ENCODE data around the gene KCNK6. TPM values are rescaled to one million over a fixed set of nuclear protein-coding genes. Genes with fewer than 3 reads are reported as not detected.

Gene KCNK6
- total and polyA plus RNA-seq, 4 donors = 1.2 to 4.6 (median 2.7) TPM

- TF ChIP-seq REST (IDR thresholded peaks at IDR 0.05) = no peak
- TF ChIP-seq FOXA1 (IDR thresholded peaks at IDR 0.05) = no peak
- TF ChIP-seq CTCF (IDR thresholded peaks at IDR 0.05; ENCODE audit: low read depth, low read length, missing input control) = no peak
These were observed 57.4 kb downstream of the KCNK6 start (continued) for GRCh38 chr19:38377052-38377451.

- no peak for TF ChIP-seq FOXA2 (IDR thresholded peaks at IDR 0.05)
- Histone ChIP-seq H3K27ac (ENCODE audit: low read depth in 1 of 2, low read length in 2 of 2) (no peak overlapping the region), H3K36me3 (ENCODE audit: control insufficient read depth in 4 of 4, insufficient read depth in 3 of 4, low read depth in 1 of 4, low read length in 3 of 4) (peaks cover 9 to 52% (median 31%) of the 10 kb centered on the region in 4 donors), H3K9me3 (ENCODE audit: control insufficient read depth in 4 of 4, low read length in 3 of 4) (no peaks in the 10 kb centered on the region), H3K4me1 (ENCODE audit: control insufficient read depth in 4 of 4, insufficient read depth in 4 of 4, low read length in 3 of 4) (peaks cover 8 to 20% (median 16%) of the 10 kb centered on the region in 4 donors), H3K9ac (ENCODE audit: low read depth in 1 of 2, low read length in 2 of 2) (no peak overlapping the region), H3K27me3 (ENCODE audit: control insufficient read depth in 4 of 4, insufficient read depth in 4 of 4, low read length in 3 of 4) (no peaks in the 10 kb centered on the region), H3K4me3 (ENCODE audit: low read depth in 1 of 3, low read length in 3 of 3) (no peak overlapping the region)
- 97% methylated on average over 10 of the region's 10 CpGs for whole genome bisulfite sequencing
- DNase-seq (ENCODE audit: low spot score) = no peak
These were observed 59.2 kb downstream of the KCNK6 start for GRCh38 chr19:38378866-38379265.

- DNase-seq (ENCODE audit: low spot score) = no peak
- H3K27me3 ChIP-seq (ENCODE audit: control insufficient read depth in 4 of 4, insufficient read depth in 4 of 4, low read length in 3 of 4) = no peaks in the 10 kb centered on the region
- H3K4me3 ChIP-seq (ENCODE audit: low read depth in 1 of 3, low read length in 3 of 3) = no peak overlapping the region
- H3K9me3 ChIP-seq (ENCODE audit: control insufficient read depth in 4 of 4, low read length in 3 of 4) = no peaks in the 10 kb centered on the region
- H3K36me3 ChIP-seq (ENCODE audit: control insufficient read depth in 4 of 4, insufficient read depth in 3 of 4, low read depth in 1 of 4, low read length in 3 of 4) = peaks cover 9 to 55% (median 33%) of the 10 kb centered on the region in 4 donors
- no peak overlapping the region for H3K9ac ChIP-seq (ENCODE audit: low read depth in 1 of 2, low read length in 2 of 2)
- peaks cover 5 to 9% (median 7%) of the 10 kb centered on the region in 4 donors for H3K4me1 ChIP-seq (ENCODE audit: control insufficient read depth in 4 of 4, insufficient read depth in 4 of 4, low read length in 3 of 4)
- 95% methylated on average over 9 of the region's 9 CpGs for WGBS
- H3K27ac ChIP-seq (ENCODE audit: low read depth in 1 of 2, low read length in 2 of 2) = no peak overlapping the region
- TF ChIP-seq FOXA2 (IDR thresholded peaks at IDR 0.05) = no peak
- no peak for TF ChIP-seq HNF4G (IDR thresholded peaks at IDR 0.05)
These were observed 61.5 kb downstream of the KCNK6 start for GRCh38 chr19:38381138-38381537.

Small RNA genes within 50 kb of the gene (small RNA-seq; reads per million reads assigned to genes)
- not detected for gene RF00019

Other genes starting within 250 kb of the KCNK6 start
- gene DPF1, start 95.6 kb upstream of the KCNK6 start, total RNA-seq = not detected
- not detected for gene DPF1, start 95.6 kb upstream of the KCNK6 start, polyA plus RNA-seq
- 1 to 10 TPM; 2.7 to 3.0 TPM for gene PPP1R14A, start 63.5 kb upstream of the KCNK6 start, total RNA-seq
- 1 to 10 TPM; 9.7 to 10.0 TPM for gene PPP1R14A, start 63.5 kb upstream of the KCNK6 start, polyA plus RNA-seq
- gene SPINT2, start 55.3 kb upstream of the KCNK6 start, total RNA-seq = 10 to 100 TPM in 1 of 2 donors, 1 to 10 TPM in 1; 7.0 to 43.0 TPM
- gene SPINT2, start 55.3 kb upstream of the KCNK6 start, polyA plus RNA-seq = 10 to 100 TPM in 1 of 2 donors, 1 to 10 TPM in 1; 7.1 to 14.2 TPM
- gene C19orf33, start 15.6 kb upstream of the KCNK6 start, total RNA-seq = 1 to 10 TPM in 1 of 2 donors, not detected in 1; 1.6 TPM
- gene C19orf33, start 15.6 kb upstream of the KCNK6 start, polyA plus RNA-seq = under 1 TPM in 1 of 2 donors, not detected in 1; 0.36 TPM
- gene YIF1B, start 3.9 kb upstream of the KCNK6 start, total RNA-seq = 10 to 100 TPM; 34.1 to 42.8 TPM
- 10 to 100 TPM; 43.0 to 74.1 TPM for gene YIF1B, start 3.9 kb upstream of the KCNK6 start, polyA plus RNA-seq
- 1 to 10 TPM; 1.8 to 3.3 TPM for gene CATSPERG, start 16.0 kb downstream of the KCNK6 start, total RNA-seq
- 1 to 10 TPM; 1.2 to 1.6 TPM for gene CATSPERG, start 16.0 kb downstream of the KCNK6 start, polyA plus RNA-seq
- 100 to 1,000 TPM; 129 to 134 TPM for gene PSMD8, start 54.7 kb downstream of the KCNK6 start, total RNA-seq
- gene PSMD8, start 54.7 kb downstream of the KCNK6 start, polyA plus RNA-seq = 100 to 1,000 TPM in 1 of 2 donors, 10 to 100 TPM in 1; 89.3 to 110 TPM
- gene GGN, start 68.2 kb downstream of the KCNK6 start, total RNA-seq = not detected
- not detected for gene GGN, start 68.2 kb downstream of the KCNK6 start, polyA plus RNA-seq
- gene SPRED3, start 68.9 kb downstream of the KCNK6 start, total RNA-seq = under 1 TPM in 1 of 2 donors, not detected in 1; under 0.01 TPM
- under 1 TPM in 1 of 2 donors, not detected in 1; 0.09 TPM for gene SPRED3, start 68.9 kb downstream of the KCNK6 start, polyA plus RNA-seq
- gene FAM98C, start 83.2 kb downstream of the KCNK6 start, total RNA-seq = 1 to 10 TPM; 4.2 to 7.1 TPM
- gene FAM98C, start 83.2 kb downstream of the KCNK6 start, polyA plus RNA-seq = 1 to 10 TPM; 5.3 to 8.5 TPM
- gene RASGRP4, start 106.4 kb downstream of the KCNK6 start, total RNA-seq = 1 to 10 TPM; 1.9 to 2.4 TPM
- gene RASGRP4, start 106.4 kb downstream of the KCNK6 start, polyA plus RNA-seq = 1 to 10 TPM in 1 of 2 donors, under 1 TPM in 1; 0.60 to 1.4 TPM
- under 1 TPM; 0.33 to 0.70 TPM for gene RYR1, start 113.8 kb downstream of the KCNK6 start, total RNA-seq
- gene RYR1, start 113.8 kb downstream of the KCNK6 start, polyA plus RNA-seq = under 1 TPM; 0.01 to 0.25 TPM